ENCODE results near the gene MARCHF3.

MARCHF3 gene

GRCh38 chr5:126995039-126995438 lies 35.3 kb downstream of the MARCHF3 start:
- TF ChIP-seq EZH2phosphoT487 (IDR thresholded peaks at IDR 0.05; ENCODE audit: borderline replicate concordance), result no peak
- no peak for TF ChIP-seq CTCF (conservative IDR thresholded peaks at IDR 0.05; ENCODE audit: low read length)
- Histone ChIP-seq H3K4me2 (ENCODE audit: low read depth, low read length, poor library complexity, severe bottlenecking) (no peak overlapping the region), H3F3A (ENCODE audit: low read depth) (no peaks in the 10 kb centered on the region), H3K36me3 (ENCODE audit: insufficient read depth, low read length) (no peaks in the 10 kb centered on the region), H3K9ac (ENCODE audit: low read depth, low read length, poor library complexity, severe bottlenecking) (no peak overlapping the region), H3K79me2 (ENCODE audit: insufficient read depth, low read length) (no peaks in the 10 kb centered on the region), H3K9me3 (ENCODE audit: insufficient read depth, low read depth, low read length) (no peaks in the 10 kb centered on the region), H3K9me2 (replicated peaks; ENCODE audit: low read depth, low read length) (no peaks in the 10 kb centered on the region), H2AFZ (ENCODE audit: low read length) (no peak overlapping the region), H3K4me1 (ENCODE audit: insufficient read depth, low read length, poor library complexity, severe bottlenecking) (peaks cover 5% of the 10 kb centered on the region), H3K4me3 (ENCODE audit: low read length, poor library complexity, severe bottlenecking) (no peak overlapping the region), H3K27me3 (ENCODE audit: insufficient read depth, low read length, poor library complexity, severe bottlenecking) (no peaks in the 10 kb centered on the region), H4K20me1 (ENCODE audit: insufficient read depth, low read length, poor library complexity, severe bottlenecking) (no peaks in the 10 kb centered on the region)

GRCh38 chr5:126994485-126994884 lies 35.9 kb downstream of the MARCHF3 start:
- TF ChIP-seq CTCF (conservative IDR thresholded peaks at IDR 0.05; ENCODE audit: low read length) (no peak), EZH2phosphoT487 (IDR thresholded peaks at IDR 0.05; ENCODE audit: borderline replicate concordance) (no peak)
- Histone ChIP-seq H3K9me2 (replicated peaks; ENCODE audit: low read depth, low read length) (no peaks in the 10 kb centered on the region), H2AFZ (ENCODE audit: low read length) (no peak overlapping the region), H3K9ac (ENCODE audit: low read depth, low read length, poor library complexity, severe bottlenecking) (no peak overlapping the region), H4K20me1 (ENCODE audit: insufficient read depth, low read length, poor library complexity, severe bottlenecking) (no peaks in the 10 kb centered on the region), H3K4me3 (ENCODE audit: low read length, poor library complexity, severe bottlenecking) (no peak overlapping the region), H3K27me3 (ENCODE audit: insufficient read depth, low read length, poor library complexity, severe bottlenecking) (no peaks in the 10 kb centered on the region), H3K36me3 (ENCODE audit: insufficient read depth, low read length) (no peaks in the 10 kb centered on the region), H3K4me2 (ENCODE audit: low read depth, low read length, poor library complexity, severe bottlenecking) (no peak overlapping the region), H3K79me2 (ENCODE audit: insufficient read depth, low read length) (no peaks in the 10 kb centered on the region), H3F3A (ENCODE audit: low read depth) (no peaks in the 10 kb centered on the region), H3K9me3 (ENCODE audit: insufficient read depth, low read depth, low read length) (no peaks in the 10 kb centered on the region), H3K4me1 (ENCODE audit: insufficient read depth, low read length, poor library complexity, severe bottlenecking) (peaks cover 5% of the 10 kb centered on the region)

- Histone ChIP-seq H3K4me3 (ENCODE audit: low read length, poor library complexity, severe bottlenecking) (no peak overlapping the region), H3K4me2 (ENCODE audit: low read depth, low read length, poor library complexity, severe bottlenecking) (peak overlapping the region; percentile 8)
- TF ChIP-seq CTCF (conservative IDR thresholded peaks at IDR 0.05; ENCODE audit: low read length) (no peak), EZH2phosphoT487 (IDR thresholded peaks at IDR 0.05; ENCODE audit: borderline replicate concordance) (no peak)
These were observed 42.3 kb downstream of the MARCHF3 start for GRCh38 chr5:126988021-126988569.

More at GRCh38 chr5:126988021-126988569, 42.3 kb downstream of the MARCHF3 start:
- no peaks in the 10 kb centered on the region for H4K20me1 ChIP-seq (ENCODE audit: insufficient read depth, low read length, poor library complexity, severe bottlenecking)
- no peaks in the 10 kb centered on the region for H3K9me2 ChIP-seq (replicated peaks; ENCODE audit: low read depth, low read length)
- no peaks in the 10 kb centered on the region for H3K79me2 ChIP-seq (ENCODE audit: insufficient read depth, low read length)
- H3K4me1 ChIP-seq (ENCODE audit: insufficient read depth, low read length, poor library complexity, severe bottlenecking), result peaks cover 4% of the 10 kb centered on the region
- no peaks in the 10 kb centered on the region for H3K36me3 ChIP-seq (ENCODE audit: insufficient read depth, low read length)
- no peaks in the 10 kb centered on the region for H3K27me3 ChIP-seq (ENCODE audit: insufficient read depth, low read length, poor library complexity, severe bottlenecking)
- H3F3A ChIP-seq (ENCODE audit: low read depth), result no peaks in the 10 kb centered on the region
- no peak overlapping the region for H2AFZ ChIP-seq (ENCODE audit: low read length)
- no peaks in the 10 kb centered on the region for H3K9me3 ChIP-seq (ENCODE audit: insufficient read depth, low read depth, low read length)
- H3K9ac ChIP-seq (ENCODE audit: low read depth, low read length, poor library complexity, severe bottlenecking), result no peak overlapping the region

Measured in Loucy (cell line).